ENCODE results near the gene ORAI3.
A peak's percentile ranks its signal among the peaks of the same experiment; 100 is the strongest.

The ORAI3 gene

GRCh38 chr16:30925632-30925987 lies 23.3 kb upstream of the ORAI3 start:
- H3K9me3 ChIP-seq (ENCODE audit: severe bottlenecking), result no peaks in the 10 kb centered on the region
- H3K4me3 ChIP-seq (ENCODE audit: low read depth, low read length), result no peak overlapping the region
- H3K36me3 ChIP-seq, result peaks cover 30% of the 10 kb centered on the region
- no peaks in the 10 kb centered on the region for H3K27me3 ChIP-seq (ENCODE audit: insufficient read depth, low read depth, severe bottlenecking)
- no peak overlapping the region for H3K27ac ChIP-seq
- DNase-seq, result no peak
- TF ChIP-seq, protein P1, sequence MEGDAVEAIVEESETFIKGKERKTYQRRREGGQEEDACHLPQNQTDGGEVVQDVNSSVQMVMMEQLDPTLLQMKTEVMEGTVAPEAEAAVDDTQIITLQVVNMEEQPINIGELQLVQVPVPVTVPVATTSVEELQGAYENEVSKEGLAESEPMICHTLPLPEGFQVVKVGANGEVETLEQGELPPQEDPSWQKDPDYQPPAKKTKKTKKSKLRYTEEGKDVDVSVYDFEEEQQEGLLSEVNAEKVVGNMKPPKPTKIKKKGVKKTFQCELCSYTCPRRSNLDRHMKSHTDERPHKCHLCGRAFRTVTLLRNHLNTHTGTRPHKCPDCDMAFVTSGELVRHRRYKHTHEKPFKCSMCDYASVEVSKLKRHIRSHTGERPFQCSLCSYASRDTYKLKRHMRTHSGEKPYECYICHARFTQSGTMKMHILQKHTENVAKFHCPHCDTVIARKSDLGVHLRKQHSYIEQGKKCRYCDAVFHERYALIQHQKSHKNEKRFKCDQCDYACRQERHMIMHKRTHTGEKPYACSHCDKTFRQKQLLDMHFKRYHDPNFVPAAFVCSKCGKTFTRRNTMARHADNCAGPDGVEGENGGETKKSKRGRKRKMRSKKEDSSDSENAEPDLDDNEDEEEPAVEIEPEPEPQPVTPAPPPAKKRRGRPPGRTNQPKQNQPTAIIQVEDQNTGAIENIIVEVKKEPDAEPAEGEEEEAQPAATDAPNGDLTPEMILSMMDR (IDR thresholded peaks at IDR 0.05; ENCODE audit: low read depth, low read length), result no peak

DNA sequence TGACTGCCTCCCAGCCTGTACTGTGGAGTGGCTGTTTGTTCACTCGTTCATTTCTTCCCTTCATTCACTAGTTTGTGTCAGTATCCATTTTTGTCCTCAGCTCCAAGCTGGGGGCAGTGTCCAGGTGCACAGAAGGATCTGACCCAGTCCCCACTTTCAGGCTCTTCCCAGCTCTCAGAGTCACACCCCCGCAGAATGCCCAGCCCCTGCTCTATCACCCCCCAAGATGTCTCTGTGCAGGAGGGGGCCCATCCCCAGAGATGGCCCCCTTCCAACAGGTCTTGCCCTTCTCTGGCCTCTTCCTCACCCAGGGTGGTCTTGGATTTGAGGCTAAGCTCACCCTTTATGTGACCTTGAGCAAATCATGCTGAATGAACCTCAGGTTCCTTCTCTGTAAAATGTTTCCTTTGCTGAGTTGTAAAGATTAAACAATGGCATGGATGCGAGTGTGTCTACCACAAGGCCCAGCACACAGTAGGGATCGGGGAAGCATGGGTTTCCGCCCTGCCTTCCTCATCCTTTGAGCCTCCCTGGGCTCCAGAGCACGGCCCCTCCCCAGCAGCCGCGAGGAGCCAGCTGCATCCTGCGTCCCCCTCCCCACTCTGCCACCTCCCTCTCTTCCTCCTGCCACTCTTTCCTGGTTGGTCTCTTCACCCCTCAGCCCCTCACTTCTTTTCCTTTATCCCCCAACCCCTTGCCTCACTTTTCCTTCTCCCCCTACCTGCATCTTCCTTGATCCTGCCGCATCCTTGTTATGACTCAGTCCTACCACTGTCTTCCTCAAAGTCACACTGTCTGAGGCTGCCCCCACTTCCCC lies 22.7 kb upstream of the ORAI3 start:
- peaks cover 36% of the 10 kb centered on the region for H3K36me3 ChIP-seq
- DNase-seq, result no peak
- TF ChIP-seq, protein P1 (IDR thresholded peaks at IDR 0.05; ENCODE audit: low read depth, low read length), result no peak

GRCh38 chr16:30926937-30927788 lies 21.7 kb upstream of the ORAI3 start:
- H3K4me3 ChIP-seq (ENCODE audit: low read depth, low read length), result no peak overlapping the region

More for the DNA sequence above, 22.7 kb upstream of the ORAI3 start:
- Histone ChIP-seq H3K27me3 (ENCODE audit: insufficient read depth, low read depth, severe bottlenecking) (no peaks in the 10 kb centered on the region), H3K9me3 (ENCODE audit: severe bottlenecking) (no peaks in the 10 kb centered on the region), H3K4me3 (ENCODE audit: low read depth, low read length) (no peak overlapping the region), H3K27ac (no peak overlapping the region)

GRCh38 chr16:30927789-30928378 lies 21.0 kb upstream of the ORAI3 start:
- H3K4me3 ChIP-seq (ENCODE audit: low read depth, low read length), result no peak overlapping the region

More at GRCh38 chr16:30926937-30927788, 21.7 kb upstream of the ORAI3 start:
- H3K9me3 ChIP-seq (ENCODE audit: severe bottlenecking), result no peaks in the 10 kb centered on the region
- peak overlapping the region; percentile 64 for H3K27ac ChIP-seq
- H3K36me3 ChIP-seq, result peaks cover 43% of the 10 kb centered on the region
- TF ChIP-seq, protein P1 (IDR thresholded peaks at IDR 0.05; ENCODE audit: low read depth, low read length), result no peak
- no peaks in the 10 kb centered on the region for H3K27me3 ChIP-seq (ENCODE audit: insufficient read depth, low read depth, severe bottlenecking)
- no peak for DNase-seq

GRCh38 chr16:30928390-30928789 lies 20.5 kb upstream of the ORAI3 start:
- Histone ChIP-seq H3K4me3 (ENCODE audit: low read depth, low read length) (no peak overlapping the region), H3K27me3 (ENCODE audit: insufficient read depth, low read depth, severe bottlenecking) (no peaks in the 10 kb centered on the region), H3K36me3 (peaks cover 43% of the 10 kb centered on the region), H3K9me3 (ENCODE audit: severe bottlenecking) (no peaks in the 10 kb centered on the region), H3K27ac (no peak overlapping the region)
- no peak for DNase-seq
- TF ChIP-seq, protein P1 (IDR thresholded peaks at IDR 0.05; ENCODE audit: low read depth, low read length), result no peak

More at GRCh38 chr16:30927789-30928378, 21.0 kb upstream of the ORAI3 start:
- H3K27me3 ChIP-seq (ENCODE audit: insufficient read depth, low read depth, severe bottlenecking), result no peaks in the 10 kb centered on the region
- peak; percentile 94 for DNase-seq
- peaks cover 43% of the 10 kb centered on the region for H3K36me3 ChIP-seq
- peak overlapping the region; percentile 64 for H3K27ac ChIP-seq
- TF ChIP-seq, protein P1 (IDR thresholded peaks at IDR 0.05; ENCODE audit: low read depth, low read length), result no peak
- no peaks in the 10 kb centered on the region for H3K9me3 ChIP-seq (ENCODE audit: severe bottlenecking)

Measured in WERI-Rb-1 (cell line).